HepG2 (cell line): ENCODE results near the gene TIAM1. TPM values are rescaled to one million over a fixed set of nuclear protein-coding genes. Genes with fewer than 3 reads are reported as not detected.

ENCODE experiments used
- ATAC-seq: fragments of 200-7000 bp; cut with Tn5 transposase; 3 replicates; pipeline ENCODE4 v1.9.1; 2020; ENCODE audit warnings: mild to moderate bottlenecking, moderate library complexity
- BruUV-seq: library from RNA; stranded (reverse); fragments of 400-500 nt; replicated peaks from 2 replicates; lab custom pipeline; 2021; lab: Mats Ljungman, UMichigan
- CTCF ChIA-PET: fragments of 300-600 bp; formaldehyde crosslinking; extraction: SDS; loops from one replicate; lab custom pipeline; 2021; ENCODE audit warnings: low total read pairs, inconsistent platforms, low intra/inter-chr PET ratio; lab: Yijun Ruan, JAX
- POLR2A ChIA-PET: fragments of 350-600 bp; sonication (Branson Sonifier 250); formaldehyde crosslinking; loops from one replicate; lab custom pipeline; 2020; ENCODE audit warnings: antibody characterized with exemption, inconsistent platforms; lab: Yijun Ruan, JAX
- DNase-seq: peaks from one replicate; pipeline ENCODE4 v3.0.0-alpha.2; 2015; ENCODE audit warnings: low spot score
- FAIRE-seq: peaks from 3 replicates; lab custom pipeline; 2011; peaks lifted over from hg19 to GRCh38; lab: Jason Lieb, UNC
- H2AFZ ChIP-seq: one replicate; pipeline ENCODE4 v1.6.1; 2011; ENCODE audit warnings: low read length, inconsistent platforms
- H3K27ac ChIP-seq: fragments of 300-600 bp; 3 replicates; pipeline ENCODE4 v1.8.0; 2011; ENCODE audit warnings: mixed run types, mild to moderate bottlenecking, mixed read lengths, low read length, inconsistent platforms; ENCODE audit not compliant: insufficient read depth; ENCODE audit errors: extremely low read length
- H3K27me3 ChIP-seq, 2 experiments: fragments of 200-600 bp in 1 of 2; 2 replicates in 1 of 2; 3 replicates in 1 of 2; pipeline versions ENCODE4 v1.6.0 to v1.8.0; 2011; ENCODE audit warnings: low read length in 2 of 2, mild to moderate bottlenecking in 2 of 2, moderate library complexity in 2 of 2, inconsistent platforms in 1 of 2; ENCODE audit not compliant: insufficient read depth in 2 of 2, control insufficient read depth in 1 of 2
- H3K36me3 ChIP-seq, 2 experiments: fragments of 200-600 bp in 1 of 2; replicated peaks in 1 of 2; 2 replicates in 1 of 2; 3 replicates in 1 of 2; pipeline versions ENCODE4 v1.5.1 to v1.8.0; 2011; ENCODE audit warnings: low read length in 2 of 2, inconsistent platforms in 1 of 2; ENCODE audit not compliant: insufficient read depth in 2 of 2, control insufficient read depth in 1 of 2
- H3K4me1 ChIP-seq: 2 replicates; pipeline ENCODE4 v1.5.1; 2012; ENCODE audit warnings: low read length, inconsistent platforms; ENCODE audit not compliant: insufficient read depth
- H3K4me2 ChIP-seq: 2 replicates; pipeline ENCODE4 v1.6.0; 2011; ENCODE audit warnings: low read depth, low read length, inconsistent platforms
- H3K4me3 ChIP-seq, 3 experiments: fragments of 200-600 bp in 1 of 3; sonication (generic), shearing (Covaris generic) in 1 of 3; replicated peaks in 1 of 3; 2 replicates each; pipeline ENCODE4 v1.5.1; 2011 to 2016; ENCODE audit warnings: low read length in 3 of 3, inconsistent platforms in 2 of 3, low read depth in 2 of 3, mild to moderate bottlenecking in 2 of 3, control low read depth in 1 of 3, mixed read lengths in 1 of 3; ENCODE audit not compliant: insufficient read depth in 1 of 3
- H3K79me2 ChIP-seq: one replicate; pipeline ENCODE4 v1.6.1; 2011; ENCODE audit warnings: low read length, inconsistent platforms; ENCODE audit not compliant: insufficient read depth
- H3K9ac ChIP-seq: 2 replicates; pipeline ENCODE4 v1.6.0; 2011; ENCODE audit warnings: mild to moderate bottlenecking, low read depth, low read length, inconsistent platforms; ENCODE audit not compliant: insufficient read depth
- H3K9me3 ChIP-seq: 2 replicates; pipeline ENCODE4 v1.5.1; 2012; ENCODE audit warnings: mild to moderate bottlenecking, low read length
- H4K20me1 ChIP-seq: 2 replicates; pipeline ENCODE4 v1.6.0; 2011; ENCODE audit warnings: inconsistent platforms, mild to moderate bottlenecking, low read length, moderate library complexity; ENCODE audit not compliant: insufficient read depth
- AFF4 ChIP-seq: sonication (generic); formaldehyde crosslinking; IDR thresholded peaks from 2 replicates; pipeline ENCODE4 v1.4.0; 2020; ENCODE audit warnings: missing genetic modification reagents
- ATM ChIP-seq: fragments of 450-650 bp; IDR thresholded peaks from 2 replicates; pipeline ENCODE4 v1.7.1; 2017; ENCODE audit warnings: mild to moderate bottlenecking, borderline replicate concordance
- CBX1 ChIP-seq: IDR thresholded peaks from one replicate; pipeline ENCODE4 v1.6.1; 2016; ENCODE audit warnings: antibody characterized with exemption, low read depth
- DNMT3B ChIP-seq: conservative IDR thresholded peaks from 2 replicates; pipeline ENCODE4 v1.6.1; 2016; ENCODE audit warnings: missing biosample characterization, control low read depth
- EHMT2 ChIP-seq: fragments of 200-600 bp; sonication (generic); IDR thresholded peaks from 2 replicates; pipeline ENCODE4 v1.7.0; 2017; ENCODE audit warnings: antibody characterized with exemption, low read depth, low read length, borderline replicate concordance
- FOXK1 ChIP-seq: sonication (generic); formaldehyde crosslinking; IDR thresholded peaks from 2 replicates; pipeline ENCODE4 v1.4.0; 2020; ENCODE audit warnings: low read depth, missing genetic modification reagents, borderline replicate concordance
- KMT2A ChIP-seq: sonication (generic); formaldehyde crosslinking; IDR thresholded peaks from 2 replicates; pipeline ENCODE4 v1.4.0; 2020; ENCODE audit warnings: missing genetic modification reagents
- MTA1 ChIP-seq: sonication (generic); formaldehyde crosslinking; IDR thresholded peaks from 2 replicates; pipeline ENCODE4 v1.4.0; 2020; ENCODE audit warnings: missing genetic modification reagents, mild to moderate bottlenecking, borderline replicate concordance
- SP5 ChIP-seq: IDR thresholded peaks from 2 replicates; pipeline ENCODE4 v1.6.1; 2016; ENCODE audit warnings: low read depth, borderline replicate concordance
- YEATS2 ChIP-seq: sonication (generic); formaldehyde crosslinking; IDR thresholded peaks from 2 replicates; pipeline ENCODE4 v1.4.0; 2020; ENCODE audit warnings: missing genetic modification reagents, borderline replicate concordance
- ZBTB38 ChIP-seq: sonication (generic); formaldehyde crosslinking; IDR thresholded peaks from 2 replicates; pipeline ENCODE4 v1.5.1; 2020; ENCODE audit warnings: mild to moderate bottlenecking, missing genetic modification reagents
- ZNF225 ChIP-seq: sonication (generic); formaldehyde crosslinking; IDR thresholded peaks from 2 replicates; pipeline ENCODE4 v1.4.0; 2020; ENCODE audit warnings: mild to moderate bottlenecking, missing genetic modification reagents
- ZNF350 ChIP-seq: sonication (generic); formaldehyde crosslinking; IDR thresholded peaks from 2 replicates; pipeline ENCODE4 v1.4.0; 2020; ENCODE audit warnings: mild to moderate bottlenecking, low read depth, missing genetic modification reagents, borderline replicate concordance
- ZNF367 ChIP-seq: sonication (generic); formaldehyde crosslinking; IDR thresholded peaks from 2 replicates; pipeline ENCODE4 v1.4.0; 2020; ENCODE audit warnings: missing genetic modification reagents, borderline replicate concordance
- ZNF550 ChIP-seq: sonication (generic); formaldehyde crosslinking; IDR thresholded peaks from 2 replicates; pipeline ENCODE4 v1.4.0; 2020; ENCODE audit warnings: mild to moderate bottlenecking, missing genetic modification reagents, borderline replicate concordance
- WGBS: methylation state at CpG from one replicate; pipeline ENCODE4 v1.1.6; 2017; ENCODE audit warnings: low lambda C conversion rate; 5-methylcytosine and 5-hydroxymethylcytosine counted together
- in situ Hi-C: cut with HindIII; loops from 2 replicates; pipeline ENCODE4 v1.10.0; 2017; ENCODE audit warnings: low pct_unique_long_range_greater_than_20kb; ENCODE audit not compliant: extremely low pct_ligation_motif_present
- intact Hi-C: fragments of 100-400 bp; cut with micrococcal nuclease; formaldehyde crosslinking; loops from one replicate; pipeline ENCODE4 v1.10.0; 2022; ENCODE audit not compliant: unreplicated experiment
- polyA plus RNA-seq, 8 experiments: library from polyadenylated mRNA; depleted of rRNA in 3 of 8; stranded (reverse) in 7 of 8; unstranded in 1 of 8; fragments of >200 nt; fragmentation: Illumina TruSeq in 4 of 8; extraction: Trizol in 4 of 8; gene quantifications; 2 replicates each; pipeline versions ENCODE4 v1.2.1 to v1.2.3, GENCODE V29; 2011 to 2016; ENCODE audit warnings: low read depth in 4 of 8, missing spikeins in 1 of 8, mixed read lengths in 1 of 8; ENCODE audit not compliant: insufficient read depth in 1 of 8
- total RNA-seq, 5 experiments: library from RNA; depleted of rRNA; stranded (reverse); fragments of >200 nt; fragmentation: Illumina TruSeq; extraction: Trizol; gene quantifications; 2 replicates each; pipeline ENCODE4 v1.2.3, GENCODE V29; 2016; ENCODE audit warnings: low read depth in 1 of 5

TIAM1 gene
- total and polyA plus RNA-seq, 2 of the 13 experiments (the other 11 are each of a cell fraction or from before 2014, with no cell fraction given), result 0.13 to 0.24 TPM

GRCh38 chr21:31117128-31117916 lies 226.7 kb downstream of the TIAM1 start:
- Histone ChIP-seq H3K4me2 (no peak overlapping the region), H3K79me2 (no peaks in the 10 kb centered on the region), H3K4me1 (no peaks in the 10 kb centered on the region), H2AFZ (no peak overlapping the region), H3K4me3 (no peak overlapping the region), H3K9me3 (no peaks in the 10 kb centered on the region), H3K27me3 (no peaks in the 10 kb centered on the region), H3K9ac (no peak overlapping the region), H4K20me1 (no peaks in the 10 kb centered on the region), H3K36me3 (no peaks in the 10 kb centered on the region), H3K27ac (no peak overlapping the region)
- no peak for TF ChIP-seq ATM
- no peak for TF ChIP-seq ZNF350 (CRISPR knock-in tag)
- ChIA-PET CTCF (no interaction called here), POLR2A (no interaction called here)
- ATAC-seq, result no peak
- BruUV-seq, result no TSS peak
- 32% methylated on average over 7 of the region's 9 CpGs for WGBS
- DNase-seq, result no peak
- intact Hi-C loops (no loop called here), in situ Hi-C loops (no loop called here)
- FAIRE-seq, result no peak

GRCh38 chr21:31115249-31115648 lies 228.8 kb downstream of the TIAM1 start:
- H3K79me2 ChIP-seq, result no peaks in the 10 kb centered on the region
- no peaks in the 10 kb centered on the region for H3K4me1 ChIP-seq
- DNase-seq, result no peak
- ATAC-seq, result no peak
- H3K4me2 ChIP-seq, result no peak overlapping the region
- H3K27me3 ChIP-seq, result no peaks in the 10 kb centered on the region
- no peaks in the 10 kb centered on the region for H4K20me1 ChIP-seq
- in situ Hi-C loops, result no loop called here
- 33% methylated on average over 9 of the region's 9 CpGs for WGBS
- H3K36me3 ChIP-seq, result no peaks in the 10 kb centered on the region
- no peak overlapping the region for H3K4me3 ChIP-seq
- FAIRE-seq, result no peak
- POLR2A ChIA-PET, result no interaction called here
- intact Hi-C loops, result no loop called here
- CTCF ChIA-PET, result no interaction called here
- H2AFZ ChIP-seq, result no peak overlapping the region
- BruUV-seq, result no TSS peak
- H3K9me3 ChIP-seq, result no peaks in the 10 kb centered on the region
- no peak overlapping the region for H3K27ac ChIP-seq
- no peak for TF ChIP-seq ZBTB38
- TF ChIP-seq KMT2A (CRISPR knock-in tag), result no peak
- no peak for TF ChIP-seq ZNF550
- TF ChIP-seq EHMT2, result no peak
- TF ChIP-seq ZNF367, result no peak
- TF ChIP-seq AFF4 (CRISPR knock-in tag), result no peak
- TF ChIP-seq FOXK1, result no peak
- no peak for TF ChIP-seq YEATS2 (CRISPR knock-in tag)
- TF ChIP-seq ZNF225 (CRISPR knock-in tag), result no peak
- no peak for TF ChIP-seq DNMT3B (CRISPR knock-in tag)
- TF ChIP-seq CBX1, result no peak
- no peak for TF ChIP-seq MTA1 (CRISPR knock-in tag)
- no peak for TF ChIP-seq SP5
- no peak overlapping the region for H3K9ac ChIP-seq
